PC-3 (cell line): ENCODE data around the gene CA9.
"Not testable (repeated sequence)": the region's sequence is repeated elsewhere in the genome, so short reads cannot be mapped to it uniquely, and the experiment has no call there.

ENCODE experiments used
- EZH2 ChIP-seq: fragments of 300-600 bp; sonication (generic); IDR thresholded peaks from one replicate; pipeline ENCODE4 v1.6.1; 2017; ENCODE audit warnings: antibody characterized with exemption, mild to moderate bottlenecking, low read length; ENCODE audit not compliant: unreplicated experiment
- EZH2phosphoT487 ChIP-seq: fragments of 300-600 bp; sonication (generic); IDR thresholded peaks from 2 replicates; pipeline ENCODE4 v1.6.1; 2018; ENCODE audit warnings: mild to moderate bottlenecking, antibody characterized with exemption, low read length, borderline replicate concordance
- TF ChIP-seq, protein P1 (sequence below): fragments of 300-600 bp; sonication (generic); conservative IDR thresholded peaks from 2 replicates; pipeline ENCODE4 v1.5.1; 2017; ENCODE audit warnings: antibody characterized with exemption, low read depth, mild to moderate bottlenecking, low read length

GRCh38 chr9:35637427-35637955, 36.2 kb upstream of the CA9 start:
- TF ChIP-seq, protein P1, sequence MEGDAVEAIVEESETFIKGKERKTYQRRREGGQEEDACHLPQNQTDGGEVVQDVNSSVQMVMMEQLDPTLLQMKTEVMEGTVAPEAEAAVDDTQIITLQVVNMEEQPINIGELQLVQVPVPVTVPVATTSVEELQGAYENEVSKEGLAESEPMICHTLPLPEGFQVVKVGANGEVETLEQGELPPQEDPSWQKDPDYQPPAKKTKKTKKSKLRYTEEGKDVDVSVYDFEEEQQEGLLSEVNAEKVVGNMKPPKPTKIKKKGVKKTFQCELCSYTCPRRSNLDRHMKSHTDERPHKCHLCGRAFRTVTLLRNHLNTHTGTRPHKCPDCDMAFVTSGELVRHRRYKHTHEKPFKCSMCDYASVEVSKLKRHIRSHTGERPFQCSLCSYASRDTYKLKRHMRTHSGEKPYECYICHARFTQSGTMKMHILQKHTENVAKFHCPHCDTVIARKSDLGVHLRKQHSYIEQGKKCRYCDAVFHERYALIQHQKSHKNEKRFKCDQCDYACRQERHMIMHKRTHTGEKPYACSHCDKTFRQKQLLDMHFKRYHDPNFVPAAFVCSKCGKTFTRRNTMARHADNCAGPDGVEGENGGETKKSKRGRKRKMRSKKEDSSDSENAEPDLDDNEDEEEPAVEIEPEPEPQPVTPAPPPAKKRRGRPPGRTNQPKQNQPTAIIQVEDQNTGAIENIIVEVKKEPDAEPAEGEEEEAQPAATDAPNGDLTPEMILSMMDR, result not testable (repeated sequence)
- not testable (repeated sequence) for TF ChIP-seq EZH2phosphoT487, EZH2
